ENCODE measurements around the gene ATRIP. TPM values are rescaled to one million over a fixed set of nuclear protein-coding genes. Genes with fewer than 3 reads are reported as not detected.

Gene ATRIP
- total RNA-seq, 5 donors from 2014 or later (not counting 1 experiment from before 2014, with no cell fraction given), result 7.8 to 14.9 (median 12.8) TPM

GRCh38 chr3:48465237-48465530 is 18.6 kb downstream of the ATRIP start:
- Mint-ChIP-seq H3K27ac (peak overlapping the region; percentile 94 to 95), H3K27me3 (no peaks in the 10 kb centered on the region), H3K9me3 (no peaks in the 10 kb centered on the region), H3K4me1 (peaks cover 51 to 57% (median 54%) of the 10 kb centered on the region in 3 donors), H3K36me3 (peaks cover 31% of the 10 kb centered on the region), H3K4me3 (peak overlapping the region; percentile 83 to 88 (median 85))
- no peaks in the 10 kb centered on the region for H3K27me3 ChIP-seq (replicated peaks in 1 of 2; ENCODE audit: control insufficient read depth in 2 of 2, extremely low read depth in 1 of 2, insufficient read depth in 2 of 2, low read length in 1 of 2)
- CTCF ChIA-PET, result no interaction called here
- WGBS (ENCODE audit: insufficient coverage), result 94% methylated on average over 2 of the region's 7 CpGs
- peaks cover 0 to 46% of the 10 kb centered on the region in 2 donors for H3K36me3 ChIP-seq (ENCODE audit: control insufficient read depth in 2 of 2, extremely low read depth in 1 of 2, insufficient read depth in 1 of 2, low read length in 1 of 2)
- DNase-seq, result no peak
- peaks cover 9 to 58% of the 10 kb centered on the region in 2 experiments for H3K4me1 ChIP-seq (ENCODE audit: control insufficient read depth in 1 of 2, extremely low read depth in 1 of 2, insufficient read depth in 2 of 2, low read length in 2 of 2)
- H3K4me3 ChIP-seq (ENCODE audit: control insufficient read depth in 1 of 2, extremely low read depth in 1 of 2, low read length in 1 of 2), result no peak overlapping the region
- POLR2A ChIA-PET, result no interaction called here
- no peak for ATAC-seq (replicated peaks in 1 of 4)
- no peaks in the 10 kb centered on the region for H3K9me3 ChIP-seq
- peak overlapping the region; percentile 98 for H3K27ac ChIP-seq (ENCODE audit: low read length)

DNA sequence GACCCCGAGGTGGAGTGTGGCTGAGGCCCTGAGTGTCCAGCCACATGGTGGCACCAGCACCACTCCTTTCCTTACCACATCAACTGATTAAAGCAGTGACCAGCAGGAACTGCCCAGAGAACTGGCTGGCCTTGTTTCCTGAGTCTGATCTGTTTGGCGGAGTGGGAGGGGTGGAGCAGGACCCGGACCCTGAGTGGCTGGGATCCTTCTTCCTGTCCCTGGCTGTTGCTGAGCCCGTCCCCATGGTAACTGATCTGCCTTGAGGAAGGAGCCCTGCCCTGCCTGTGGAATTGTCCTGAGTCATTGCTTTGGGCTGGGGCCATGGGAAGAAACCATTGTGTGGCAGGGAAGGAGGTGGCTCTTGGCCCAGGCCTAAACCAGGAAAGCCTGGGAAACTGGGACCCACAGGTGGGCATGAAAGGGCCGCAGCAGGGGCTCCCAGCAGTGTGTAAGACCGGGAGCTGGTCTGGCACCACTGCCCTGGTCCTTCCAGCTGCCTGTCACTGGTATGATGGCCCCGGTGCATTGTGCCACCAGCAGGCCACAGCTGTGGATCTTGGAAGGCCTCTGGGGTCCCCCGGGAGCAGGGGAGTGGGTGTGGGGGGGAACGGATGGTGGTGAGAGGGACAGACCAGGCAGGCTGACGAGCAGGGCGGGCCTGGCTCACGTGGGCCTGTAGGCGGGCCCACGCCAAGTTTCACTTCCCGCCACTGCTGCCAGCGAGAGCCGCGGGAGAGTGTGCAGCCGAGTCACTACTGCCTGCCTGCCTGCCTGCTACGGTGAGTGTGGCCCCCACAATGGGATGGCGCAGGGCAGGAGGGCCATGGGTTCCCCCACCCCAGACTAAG is 19.2 kb downstream of the ATRIP start:
- CTCF ChIA-PET, result interaction anchor here (0.6 to 2.9 kb wide), 3 partner anchors 30 to 474 kb away, joined by 3 to 13 read pairs (median 4); no protein-coding TSS in a partner anchor
- Mint-ChIP-seq H3K27ac (peak overlapping the region; percentile 94 to 95), H3K36me3 (peaks cover 29% of the 10 kb centered on the region), H3K9me3 (no peaks in the 10 kb centered on the region), H3K27me3 (no peaks in the 10 kb centered on the region), H3K4me1 (peaks cover 55 to 58% (median 55%) of the 10 kb centered on the region in 3 donors), H3K4me3 (peak overlapping the region; percentile 83 to 88 (median 85))
- Histone ChIP-seq H3K9me3 (no peaks in the 10 kb centered on the region), H3K4me3 (ENCODE audit: control insufficient read depth in 1 of 2, extremely low read depth in 1 of 2, low read length in 1 of 2) (peak overlapping the region; percentile 67 to 85), H3K27ac (ENCODE audit: low read length) (peak overlapping the region; percentile 98), H3K4me1 (ENCODE audit: control insufficient read depth in 1 of 2, extremely low read depth in 1 of 2, insufficient read depth in 2 of 2, low read length in 2 of 2) (peaks cover 13 to 63% of the 10 kb centered on the region in 2 experiments), H3K36me3 (ENCODE audit: control insufficient read depth in 2 of 2, extremely low read depth in 1 of 2, insufficient read depth in 1 of 2, low read length in 1 of 2) (peaks cover 0 to 42% of the 10 kb centered on the region in 2 donors), H3K27me3 (replicated peaks in 1 of 2; ENCODE audit: control insufficient read depth in 2 of 2, extremely low read depth in 1 of 2, insufficient read depth in 2 of 2, low read length in 1 of 2) (no peaks in the 10 kb centered on the region)
- ATAC-seq (replicated peaks in 1 of 4) (peak; percentile 93 to 96 (median 96)), DNase-seq (peak; percentile 58 to 83 (median 72))
- POLR2A ChIA-PET, result interaction anchor here (0.6 to 1.1 kb wide), 3 partner anchors 26 to 55 kb away, joined by 3 read pairs; partner anchors contain the start of gene CCDC51 (in 1 of the 2)
- 21% methylated on average over 7 of the region's 21 CpGs for WGBS (ENCODE audit: insufficient coverage)

- peak overlapping the region; percentile 94 to 95 for H3K27ac Mint-ChIP-seq
- DNase-seq, result peak in 18 of 35 experiments; percentile 13 to 50 (median 24)
Measured at GRCh38 chr3:48466386-48467109, 20.0 kb downstream of the ATRIP start.

DNA sequence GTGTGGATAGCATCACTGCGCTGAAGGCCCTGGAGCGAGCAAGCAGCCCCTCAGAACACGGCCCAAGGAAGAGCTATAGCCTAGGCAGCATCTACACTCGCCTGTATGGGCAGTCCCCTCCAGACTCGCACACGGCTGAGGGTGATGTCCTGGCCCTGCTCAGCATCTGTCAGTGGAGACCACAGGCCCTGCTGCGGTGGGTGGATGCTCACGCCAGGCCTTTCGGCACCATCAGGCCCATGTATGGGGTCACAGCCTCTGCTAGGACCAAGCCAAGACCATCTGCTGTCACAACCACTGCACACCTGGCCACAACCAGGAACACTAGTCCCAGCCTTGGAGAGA is 20.5 kb downstream of the ATRIP start:
- DNase-seq, result no peak
- POLR2A ChIA-PET, result interaction anchor here in 1 of 2 donors (0.5 kb wide), 1 partner anchor 26 kb away, joined by 3 read pairs; no protein-coding TSS in a partner anchor
- no peaks in the 10 kb centered on the region for H3K27me3 ChIP-seq (replicated peaks in 1 of 2; ENCODE audit: control insufficient read depth in 2 of 2, extremely low read depth in 1 of 2, insufficient read depth in 2 of 2, low read length in 1 of 2)
- Mint-ChIP-seq H3K27me3 (no peaks in the 10 kb centered on the region), H3K27ac (peak overlapping the region; percentile 94 to 95), H3K4me3 (peak overlapping the region; percentile 83 to 88 (median 85)), H3K9me3 (no peaks in the 10 kb centered on the region), H3K4me1 (peaks cover 52 to 61% (median 59%) of the 10 kb centered on the region in 3 donors), H3K36me3 (peaks cover 22% of the 10 kb centered on the region)
- H3K36me3 ChIP-seq (ENCODE audit: control insufficient read depth in 2 of 2, extremely low read depth in 1 of 2, insufficient read depth in 1 of 2, low read length in 1 of 2), result peaks cover 0 to 38% of the 10 kb centered on the region in 2 donors
- CTCF ChIA-PET, result interaction anchor here in 1 of 2 donors (1.3 to 2.9 kb wide), 2 partner anchors 31 to 40 kb away, joined by 5 to 13 read pairs; no protein-coding TSS in a partner anchor
- H3K9me3 ChIP-seq, result no peaks in the 10 kb centered on the region
- 47% methylated on average over 8 of the region's 9 CpGs for WGBS (ENCODE audit: insufficient coverage)
- ATAC-seq (replicated peaks in 1 of 4), result no peak
- peak overlapping the region; percentile 98 for H3K27ac ChIP-seq (ENCODE audit: low read length)
- H3K4me3 ChIP-seq (ENCODE audit: control insufficient read depth in 1 of 2, extremely low read depth in 1 of 2, low read length in 1 of 2), result peak overlapping the region; percentile 67 to 85
- H3K4me1 ChIP-seq (ENCODE audit: control insufficient read depth in 1 of 2, extremely low read depth in 1 of 2, insufficient read depth in 2 of 2, low read length in 2 of 2), result peaks cover 18 to 77% of the 10 kb centered on the region in 2 experiments

More at GRCh38 chr3:48466386-48467109, 20.0 kb downstream of the ATRIP start:
- H3K4me3 Mint-ChIP-seq, result peak overlapping the region; percentile 83 to 88 (median 85)
- Histone ChIP-seq H3K27ac (ENCODE audit: low read length) (peak overlapping the region; percentile 98), H3K27me3 (replicated peaks in 1 of 2; ENCODE audit: control insufficient read depth in 2 of 2, extremely low read depth in 1 of 2, insufficient read depth in 2 of 2, low read length in 1 of 2) (no peaks in the 10 kb centered on the region), H3K4me1 (ENCODE audit: control insufficient read depth in 1 of 2, extremely low read depth in 1 of 2, insufficient read depth in 2 of 2, low read length in 2 of 2) (peaks cover 16 to 71% of the 10 kb centered on the region in 2 experiments), H3K36me3 (ENCODE audit: control insufficient read depth in 2 of 2, extremely low read depth in 1 of 2, insufficient read depth in 1 of 2, low read length in 1 of 2) (peaks cover 0 to 38% of the 10 kb centered on the region in 2 donors), H3K4me3 (ENCODE audit: control insufficient read depth in 1 of 2, extremely low read depth in 1 of 2, low read length in 1 of 2) (peak overlapping the region; percentile 67 to 85), H3K9me3 (no peaks in the 10 kb centered on the region)
- POLR2A ChIA-PET, result interaction anchor here (0.5 to 1.1 kb wide), 4 partner anchors 26 to 54 kb away, joined by 3 read pairs; partner anchors contain the start of gene CCDC51 (in 1 of the 2)
- H3K27me3 Mint-ChIP-seq, result no peaks in the 10 kb centered on the region
- CTCF ChIA-PET, result interaction anchor here in 1 of 2 donors (1.0 to 2.9 kb wide), 3 partner anchors 31 to 54 kb away, joined by 3 to 13 read pairs (median 5); no protein-coding TSS in a partner anchor
- no peaks in the 10 kb centered on the region for H3K9me3 Mint-ChIP-seq
- ATAC-seq (replicated peaks in 1 of 4), result peak; percentile 49 to 65 (median 55)
- 5% methylated on average over 15 of the region's 19 CpGs for WGBS (ENCODE audit: insufficient coverage)
- peaks cover 52 to 59% (median 58%) of the 10 kb centered on the region in 3 donors for H3K4me1 Mint-ChIP-seq
- peaks cover 22% of the 10 kb centered on the region for H3K36me3 Mint-ChIP-seq

- Mint-ChIP-seq H3K4me3 (peak overlapping the region; percentile 83 to 88 (median 85)), H3K9me3 (no peaks in the 10 kb centered on the region), H3K4me1 (peaks cover 52 to 61% (median 61%) of the 10 kb centered on the region in 3 donors), H3K36me3 (peaks cover 22% of the 10 kb centered on the region), H3K27me3 (no peaks in the 10 kb centered on the region), H3K27ac (peak overlapping the region; percentile 94 to 95)
- DNase-seq (no peak), ATAC-seq (replicated peaks in 1 of 4) (no peak)
- Histone ChIP-seq H3K4me1 (ENCODE audit: control insufficient read depth in 1 of 2, extremely low read depth in 1 of 2, insufficient read depth in 2 of 2, low read length in 2 of 2) (peaks cover 18 to 83% of the 10 kb centered on the region in 2 experiments), H3K36me3 (ENCODE audit: control insufficient read depth in 2 of 2, extremely low read depth in 1 of 2, insufficient read depth in 1 of 2, low read length in 1 of 2) (peaks cover 0 to 38% of the 10 kb centered on the region in 2 donors), H3K4me3 (ENCODE audit: control insufficient read depth in 1 of 2, extremely low read depth in 1 of 2, low read length in 1 of 2) (peak overlapping the region; percentile 67 to 85), H3K27ac (ENCODE audit: low read length) (peak overlapping the region; percentile 98), H3K9me3 (no peaks in the 10 kb centered on the region), H3K27me3 (replicated peaks in 1 of 2; ENCODE audit: control insufficient read depth in 2 of 2, extremely low read depth in 1 of 2, insufficient read depth in 2 of 2, low read length in 1 of 2) (no peaks in the 10 kb centered on the region)
- 86% methylated on average over 3 of the region's 7 CpGs for WGBS (ENCODE audit: insufficient coverage)
- ChIA-PET POLR2A (interaction anchor here in 1 of 2 donors (0.5 kb wide), 1 partner anchor 79 kb away, joined by 3 read pairs; no protein-coding TSS in a partner anchor), CTCF (interaction anchor here (0.6 to 2.9 kb wide), 3 partner anchors 21 to 39 kb away, joined by 3 to 13 read pairs (median 5); no protein-coding TSS in a partner anchor)
Measured at GRCh38 chr3:48467473-48468267, 21.1 kb downstream of the ATRIP start.
